ENCODE results near the gene AASS.

AASS gene

GRCh38 chr7:122094549-122094948 lies 49.5 kb downstream of the AASS start (continued):
- no peak for TF ChIP-seq ZNF488 (tag by site-specific recombination; IDR thresholded peaks at IDR 0.05)
- no peak for TF ChIP-seq SP3 (tag by site-specific recombination; IDR thresholded peaks at IDR 0.05)
- no peak for TF ChIP-seq ZNF529 (tag by site-specific recombination; IDR thresholded peaks at IDR 0.05; ENCODE audit: insufficient replicate concordance)
- TF ChIP-seq SP2 (tag by site-specific recombination; IDR thresholded peaks at IDR 0.05): no peak
- TF ChIP-seq ZNF146 (tag by site-specific recombination; IDR thresholded peaks at IDR 0.05): no peak
- no peak for TF ChIP-seq ZNF114 (tag by site-specific recombination; IDR thresholded peaks at IDR 0.05)

DNA sequence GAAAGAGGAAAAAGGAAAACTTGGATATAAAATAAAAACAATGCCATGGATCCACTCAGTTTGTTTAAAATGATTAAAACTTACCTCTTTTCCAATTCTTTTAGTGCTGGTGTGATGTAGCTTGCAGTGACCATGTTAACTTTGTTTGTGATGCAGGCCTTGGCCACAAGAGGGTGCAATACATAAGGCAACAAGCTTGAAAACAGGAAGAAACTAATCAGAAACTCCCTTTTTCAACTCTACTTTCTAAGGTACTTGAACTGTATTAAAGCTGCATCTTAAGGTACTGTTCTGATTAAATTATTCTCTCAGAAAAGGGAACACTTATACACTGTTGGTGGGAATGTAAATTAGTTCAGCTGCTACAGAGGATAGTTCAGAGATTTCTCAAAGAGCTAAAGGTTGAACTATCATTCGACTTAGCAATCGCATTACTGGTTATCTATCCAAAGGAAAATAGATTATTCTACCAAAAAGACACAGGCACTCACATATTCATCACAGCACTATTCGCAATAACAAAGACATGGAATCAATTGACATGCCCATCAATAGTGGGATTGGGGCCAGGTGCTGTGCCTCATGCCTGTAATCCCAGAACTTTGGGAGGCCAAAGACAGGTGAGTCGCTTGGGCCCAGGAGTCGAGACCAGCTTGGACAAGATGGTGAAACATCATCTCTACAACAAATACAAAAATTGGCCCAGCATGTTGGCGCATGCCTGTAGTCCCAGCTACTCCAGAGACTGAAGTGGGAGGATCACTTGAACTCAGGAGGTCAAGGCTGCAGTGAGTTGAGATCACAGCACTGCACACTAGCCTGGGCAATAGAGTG lies 50.9 kb downstream of the AASS start:
- ChIA-PET POLR2A (no interaction called here), CTCF (interaction anchor here (0.5 to 3.2 kb wide), 19 partner anchors 9 to 883 kb away, joined by 3 to 23 read pairs (median 4); partner anchors contain the start of gene AASS)
- H3K36me3 ChIP-seq (ENCODE audit: control insufficient read depth in 2 of 2, insufficient read depth in 1 of 2, low read length in 2 of 2): peaks cover 5 to 25% of the 10 kb centered on the region in 2 experiments
- H3K4me1 ChIP-seq (ENCODE audit: control insufficient read depth, insufficient read depth, low read length): no peaks in the 10 kb centered on the region
- TF ChIP-seq PRDM4 (tag by site-specific recombination; IDR thresholded peaks at IDR 0.05): peak; percentile 72
- TF ChIP-seq ZNF221 (tag by site-specific recombination; IDR thresholded peaks at IDR 0.05; ENCODE audit: borderline replicate concordance): no peak
- 0 out of 2 replicates have a peak, but pooled peaks have one; percentile 44 for TF ChIP-seq ZNF121 (tag by site-specific recombination; IDR thresholded peaks at IDR 0.05)
- TF ChIP-seq ZNF654 (tag by site-specific recombination; IDR thresholded peaks at IDR 0.05; ENCODE audit: low read depth): peak; percentile 54
- TF ChIP-seq ZNF501 (tag by site-specific recombination; IDR thresholded peaks at IDR 0.05): no peak
- no peak overlapping the region for H3K4me3 ChIP-seq (ENCODE audit: low read depth, low read length)
- no peaks in the 10 kb centered on the region for H3K9me3 ChIP-seq (ENCODE audit: control insufficient read depth, insufficient read depth, low read depth, low read length)
- no peak overlapping the region for H3K27ac ChIP-seq (ENCODE audit: extremely low read depth, low read depth, low read length)

GRCh38 chr7:122082670-122083069 lies 61.4 kb downstream of the AASS start:
- H3K4me3 ChIP-seq (ENCODE audit: low read depth, low read length): no peak overlapping the region
- ChIA-PET POLR2A (no interaction called here), CTCF (interaction anchor here (0.5 kb wide), 1 partner anchor 103 kb away, joined by 4 read pairs; no protein-coding TSS in a partner anchor)
- peaks cover 17 to 40% of the 10 kb centered on the region in 2 experiments for H3K36me3 ChIP-seq (ENCODE audit: control insufficient read depth in 2 of 2, insufficient read depth in 1 of 2, low read length in 2 of 2)
- no peaks in the 10 kb centered on the region for H3K4me1 ChIP-seq (ENCODE audit: control insufficient read depth, insufficient read depth, low read length)
- H3K9me3 ChIP-seq (ENCODE audit: control insufficient read depth, insufficient read depth, low read depth, low read length): no peaks in the 10 kb centered on the region
- no peak overlapping the region for H3K27ac ChIP-seq (ENCODE audit: extremely low read depth, low read depth, low read length)
- peak; percentile 62 for TF ChIP-seq ZBTB17 (tag by site-specific recombination; IDR thresholded peaks at IDR 0.05)
- TF ChIP-seq, protein P1, sequence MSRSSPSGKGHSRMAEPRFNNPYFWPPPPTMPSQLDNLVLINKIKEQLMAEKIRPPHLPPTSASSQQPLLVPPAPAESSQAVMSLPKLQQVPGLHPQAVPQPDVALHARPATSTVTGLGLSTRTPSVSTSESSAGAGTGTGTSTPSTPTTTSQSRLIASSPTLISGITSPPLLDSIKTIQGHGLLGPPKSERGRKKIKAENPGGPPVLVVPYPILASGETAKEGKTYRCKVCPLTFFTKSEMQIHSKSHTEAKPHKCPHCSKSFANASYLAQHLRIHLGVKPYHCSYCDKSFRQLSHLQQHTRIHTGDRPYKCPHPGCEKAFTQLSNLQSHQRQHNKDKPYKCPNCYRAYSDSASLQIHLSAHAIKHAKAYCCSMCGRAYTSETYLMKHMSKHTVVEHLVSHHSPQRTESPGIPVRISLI (tag by site-specific recombination; IDR thresholded peaks at IDR 0.05): no peak
- TF ChIP-seq ZNF837 (tag by site-specific recombination; IDR thresholded peaks at IDR 0.05): no peak

DNA sequence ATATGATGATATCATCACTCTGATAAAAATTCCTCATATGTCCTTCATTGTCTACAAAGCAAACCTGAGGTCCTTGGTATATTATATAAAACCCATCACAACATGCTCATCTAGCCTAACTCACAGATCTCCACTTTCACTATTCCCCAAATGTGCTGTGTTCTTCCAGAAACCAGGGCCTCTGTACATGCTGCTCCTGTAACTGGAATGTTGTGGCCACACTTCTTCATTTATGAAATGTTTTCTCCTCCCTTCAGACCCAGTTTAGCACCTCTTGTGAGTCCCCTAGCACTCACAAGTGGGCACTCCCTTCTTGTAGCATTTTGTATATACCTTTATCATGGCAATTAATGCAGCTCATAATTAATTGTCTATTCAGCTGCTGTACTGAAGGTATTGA lies 61.9 kb downstream of the AASS start:
- no peaks in the 10 kb centered on the region for H3K4me1 ChIP-seq (ENCODE audit: control insufficient read depth, insufficient read depth, low read length)
- no peak overlapping the region for H3K4me3 ChIP-seq (ENCODE audit: low read depth, low read length)
- H3K36me3 ChIP-seq (ENCODE audit: control insufficient read depth in 2 of 2, insufficient read depth in 1 of 2, low read length in 2 of 2): peaks cover 17 to 45% of the 10 kb centered on the region in 2 experiments
- POLR2A ChIA-PET: no interaction called here
- no peak overlapping the region for H3K27ac ChIP-seq (ENCODE audit: extremely low read depth, low read depth, low read length)
- CTCF ChIA-PET: interaction anchor here (0.5 to 1.0 kb wide), 2 partner anchors 8 to 103 kb away, joined by 3 to 4 read pairs; no protein-coding TSS in a partner anchor
- no peaks in the 10 kb centered on the region for H3K9me3 ChIP-seq (ENCODE audit: control insufficient read depth, insufficient read depth, low read depth, low read length)
- TF ChIP-seq ZNF621 (tag by site-specific recombination; IDR thresholded peaks at IDR 0.05) (no peak), ZNF146 (tag by site-specific recombination; IDR thresholded peaks at IDR 0.05) (no peak), SP3 (tag by site-specific recombination; IDR thresholded peaks at IDR 0.05) (no peak), SCRT2 (tag by site-specific recombination; IDR thresholded peaks at IDR 0.05) (no peak), ZNF571 (tag by site-specific recombination; IDR thresholded peaks at IDR 0.05) (no peak), SETDB1 (IDR thresholded peaks at IDR 0.05; ENCODE audit: insufficient read length, low read length) (no peak), ZNF23 (tag by site-specific recombination; IDR thresholded peaks at IDR 0.05; ENCODE audit: borderline replicate concordance) (no peak), ZSCAN23 (tag by site-specific recombination; IDR thresholded peaks at IDR 0.05) (no peak), BCL11A (tag by site-specific recombination; IDR thresholded peaks at IDR 0.05; ENCODE audit: low read depth) (no peak)
- TF ChIP-seq, protein P2, sequence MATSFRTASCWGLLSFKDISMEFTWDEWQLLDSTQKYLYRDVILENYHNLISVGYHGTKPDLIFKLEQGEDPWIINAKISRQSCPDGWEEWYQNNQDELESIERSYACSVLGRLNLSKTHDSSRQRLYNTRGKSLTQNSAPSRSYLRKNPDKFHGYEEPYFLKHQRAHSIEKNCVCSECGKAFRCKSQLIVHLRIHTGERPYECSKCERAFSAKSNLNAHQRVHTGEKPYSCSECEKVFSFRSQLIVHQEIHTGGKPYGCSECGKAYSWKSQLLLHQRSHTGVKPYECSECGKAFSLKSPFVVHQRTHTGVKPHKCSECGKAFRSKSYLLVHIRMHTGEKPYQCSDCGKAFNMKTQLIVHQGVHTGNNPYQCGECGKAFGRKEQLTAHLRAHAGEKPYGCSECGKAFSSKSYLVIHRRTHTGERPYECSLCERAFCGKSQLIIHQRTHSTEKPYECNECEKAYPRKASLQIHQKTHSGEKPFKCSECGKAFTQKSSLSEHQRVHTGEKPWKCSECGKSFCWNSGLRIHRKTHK (tag by site-specific recombination; IDR thresholded peaks at IDR 0.05): no peak
- TF ChIP-seq, protein P1 (tag by site-specific recombination; IDR thresholded peaks at IDR 0.05): no peak
